Ishikawa (cell line): ENCODE measurements around the gene LSM14B.

Source experiments
- CEBPB ChIP-seq: IDR thresholded peaks from 2 replicates; pipeline ENCODE4 v1.6.1; 2012
- MAX ChIP-seq: IDR thresholded peaks from 2 replicates; pipeline ENCODE4 v1.6.1; 2012
- RAD21 ChIP-seq: IDR thresholded peaks from 2 replicates; pipeline ENCODE4 v1.6.1; 2012; ENCODE audit warnings: low read depth
- REST ChIP-seq: IDR thresholded peaks from 2 replicates; pipeline ENCODE4 v1.6.1; 2012; ENCODE audit warnings: low read depth, mild to moderate bottlenecking
- TAF1 ChIP-seq: IDR thresholded peaks from 2 replicates; pipeline ENCODE4 v1.6.1; 2012; ENCODE audit warnings: low read depth, mild to moderate bottlenecking
- TEAD4 ChIP-seq: IDR thresholded peaks from 2 replicates; pipeline ENCODE4 v1.6.1; 2012
- YY1 ChIP-seq: IDR thresholded peaks from 2 replicates; pipeline ENCODE4 v1.6.1; 2012; ENCODE audit warnings: low read depth
- ZBTB7A ChIP-seq: IDR thresholded peaks from 2 replicates; pipeline ENCODE4 v1.6.1; 2012; ENCODE audit warnings: low read depth

- TF ChIP-seq ZBTB7A (no peak), YY1 (no peak), CEBPB (no peak), TAF1 (no peak), TEAD4 (no peak), MAX (no peak), RAD21 (no peak), REST (no peak)
Measured at GRCh38 chr20:62151835-62152364, 29.6 kb downstream of the LSM14B start.
